HCT116 (cell line): Measurements from ENCODE around the gene CAMK2G.

ENCODE experiments used
- CBX3 ChIP-seq: IDR thresholded peaks from 2 replicates; pipeline ENCODE4 v1.6.1; 2012; ENCODE audit warnings: low read depth
- EGR1 ChIP-seq: IDR thresholded peaks from 2 replicates; pipeline ENCODE4 v1.6.1; 2012; ENCODE audit warnings: low read depth
- EZH2 ChIP-seq: fragments of 200-600 bp; sonication (generic); IDR thresholded peaks from 2 replicates; pipeline ENCODE4 v1.6.1; 2017; ENCODE audit warnings: antibody characterized with exemption, mixed run types
- POLR2A ChIP-seq: IDR thresholded peaks from 2 replicates; pipeline ENCODE4 v1.7.0; 2011; ENCODE audit warnings: borderline replicate concordance; ENCODE audit not compliant: insufficient read depth, insufficient read length; ENCODE audit errors: extremely low read depth
- POLR2AphosphoS5 ChIP-seq: IDR thresholded peaks from 2 replicates; pipeline ENCODE4 v1.6.1; 2011; ENCODE audit warnings: mild to moderate bottlenecking, low read depth, low read length, moderate library complexity
- SP1 ChIP-seq: IDR thresholded peaks from 2 replicates; pipeline ENCODE4 v1.6.1; 2012; ENCODE audit warnings: low read depth
- TF ChIP-seq, protein P1 (sequence below), 3 experiments: fragments of 200-600 bp in 1 of 3; sonication (generic) in 1 of 3; IDR thresholded peaks in 2 of 3; conservative IDR thresholded peaks in 1 of 3; 2 replicates each; pipeline ENCODE4 v1.5.1; 2012 to 2017; ENCODE audit warnings: low read depth in 2 of 3, low read length in 2 of 3, antibody characterized with exemption in 1 of 3, borderline replicate concordance in 1 of 3, control low read depth in 1 of 3, mild to moderate bottlenecking in 1 of 3, mixed read lengths in 1 of 3, mixed run types in 1 of 3, moderate library complexity in 1 of 3; ENCODE audit not compliant: insufficient read depth in 1 of 3
- TF ChIP-seq, protein P2 (sequence below): IDR thresholded peaks from 2 replicates; pipeline ENCODE4 v1.6.1; 2012

DNA sequence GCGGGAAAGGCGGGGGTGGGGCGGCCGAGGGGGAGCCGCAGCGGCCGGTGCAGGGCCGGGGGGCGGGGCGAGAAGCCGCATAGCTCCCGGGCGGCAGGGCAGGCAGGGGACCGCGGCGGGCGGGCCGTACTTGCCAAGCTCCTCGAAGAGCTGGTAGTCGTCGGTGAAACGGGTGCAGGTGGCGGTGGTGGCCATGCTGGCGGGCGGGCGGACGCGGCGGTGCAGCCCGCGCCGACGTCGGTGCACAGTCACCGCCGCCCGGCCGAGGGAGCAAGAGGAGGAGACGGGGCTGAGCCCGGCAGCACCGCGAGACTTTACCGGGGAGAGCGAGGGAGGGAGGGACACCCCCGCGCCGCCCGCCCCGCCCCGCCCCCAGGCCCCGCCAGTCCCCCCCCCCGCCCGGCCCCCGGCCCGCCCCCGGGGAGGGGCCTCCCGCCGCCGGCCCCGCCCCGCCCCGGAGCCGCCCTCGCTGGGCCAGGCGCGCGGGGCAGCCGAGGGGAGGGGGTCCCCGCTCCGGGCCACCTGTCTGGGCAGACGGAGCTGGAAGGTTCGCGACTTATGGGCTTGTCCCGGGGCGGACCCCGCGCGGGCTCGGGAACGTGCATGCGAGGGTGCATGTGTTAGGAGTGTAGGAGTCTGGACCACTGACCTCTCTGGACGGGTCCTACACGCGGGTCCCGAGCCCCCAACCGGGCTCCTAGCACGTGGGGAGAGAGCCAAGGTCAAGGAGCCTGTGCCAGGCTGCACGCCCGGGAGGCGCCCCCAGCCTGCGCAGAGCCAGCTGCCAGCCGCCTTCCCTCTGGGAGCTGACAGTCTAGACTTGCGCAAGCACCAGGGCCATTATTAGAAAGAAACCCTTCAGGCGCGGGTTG, at the start of gene CAMK2G:
- TF ChIP-seq EGR1 (no peak), POLR2A (no peak), CBX3 (no peak), POLR2AphosphoS5 (peak; percentile 73), EZH2 (no peak), SP1 (no peak)
- TF ChIP-seq, protein P1, sequence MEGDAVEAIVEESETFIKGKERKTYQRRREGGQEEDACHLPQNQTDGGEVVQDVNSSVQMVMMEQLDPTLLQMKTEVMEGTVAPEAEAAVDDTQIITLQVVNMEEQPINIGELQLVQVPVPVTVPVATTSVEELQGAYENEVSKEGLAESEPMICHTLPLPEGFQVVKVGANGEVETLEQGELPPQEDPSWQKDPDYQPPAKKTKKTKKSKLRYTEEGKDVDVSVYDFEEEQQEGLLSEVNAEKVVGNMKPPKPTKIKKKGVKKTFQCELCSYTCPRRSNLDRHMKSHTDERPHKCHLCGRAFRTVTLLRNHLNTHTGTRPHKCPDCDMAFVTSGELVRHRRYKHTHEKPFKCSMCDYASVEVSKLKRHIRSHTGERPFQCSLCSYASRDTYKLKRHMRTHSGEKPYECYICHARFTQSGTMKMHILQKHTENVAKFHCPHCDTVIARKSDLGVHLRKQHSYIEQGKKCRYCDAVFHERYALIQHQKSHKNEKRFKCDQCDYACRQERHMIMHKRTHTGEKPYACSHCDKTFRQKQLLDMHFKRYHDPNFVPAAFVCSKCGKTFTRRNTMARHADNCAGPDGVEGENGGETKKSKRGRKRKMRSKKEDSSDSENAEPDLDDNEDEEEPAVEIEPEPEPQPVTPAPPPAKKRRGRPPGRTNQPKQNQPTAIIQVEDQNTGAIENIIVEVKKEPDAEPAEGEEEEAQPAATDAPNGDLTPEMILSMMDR (IDR thresholded peaks at IDR 0.05 in 2 of 3, conservative IDR thresholded peaks at IDR 0.05 in 1 of 3; ENCODE audit: borderline replicate concordance in 1 of 3, insufficient read depth in 1 of 3, low read depth in 2 of 3, low read length in 2 of 3): no peak
- TF ChIP-seq, protein P2, sequence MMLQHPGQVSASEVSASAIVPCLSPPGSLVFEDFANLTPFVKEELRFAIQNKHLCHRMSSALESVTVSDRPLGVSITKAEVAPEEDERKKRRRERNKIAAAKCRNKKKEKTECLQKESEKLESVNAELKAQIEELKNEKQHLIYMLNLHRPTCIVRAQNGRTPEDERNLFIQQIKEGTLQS: no peak
